Panc1 (cell line): ENCODE results near the gene HTT. TPM values are rescaled to one million over a fixed set of nuclear protein-coding genes. Genes with fewer than 3 reads are reported as not detected.

Source experiments
- ATAC-seq: fragments of 200-7000 bp; cut with Tn5 transposase; 2 replicates; pipeline ENCODE4 v1.9.1; 2020; ENCODE audit warnings: mild to moderate bottlenecking, moderate library complexity
- BruUV-seq: library from RNA; stranded (reverse); fragments of 400-500 nt; replicated peaks from 2 replicates; lab custom pipeline; 2021; lab: Mats Ljungman, UMichigan
- CTCF ChIA-PET: fragments of 300-600 bp; sonication (Branson Sonifier 250); formaldehyde crosslinking; loops from one replicate; lab custom pipeline; 2022; ENCODE audit warnings: antibody characterized with exemption; lab: Charles Lee
- POLR2A ChIA-PET: fragments of 300-600 bp; sonication (Branson Sonifier 250); formaldehyde crosslinking; loops from one replicate; lab custom pipeline; 2022; ENCODE audit warnings: antibody characterized with exemption; lab: Charles Lee
- DNase-seq: peaks from one replicate; pipeline ENCODE4 v3.0.0-alpha.2; 2010; ENCODE audit warnings: low read depth, low spot score
- H3K27ac ChIP-seq: 2 replicates; pipeline ENCODE4 v1.5.1; 2011; ENCODE audit warnings: mild to moderate bottlenecking, low read length, inconsistent platforms
- H3K27me3 ChIP-seq: fragments of 200-500 bp; sonication (Bioruptor generic); 2 replicates; pipeline ENCODE4 v1.6.0; 2014; ENCODE audit warnings: low read length, inconsistent platforms; ENCODE audit not compliant: control insufficient read depth, insufficient read depth
- H3K36me3 ChIP-seq: fragments of 200-500 bp; sonication (Bioruptor generic); 2 replicates; pipeline ENCODE4 v1.5.1; 2014; ENCODE audit warnings: inconsistent platforms, mild to moderate bottlenecking, low read length, moderate library complexity; ENCODE audit not compliant: control insufficient read depth, insufficient read depth
- H3K4me1 ChIP-seq: 2 replicates; pipeline ENCODE4 v1.5.1; 2011; ENCODE audit warnings: inconsistent platforms, mild to moderate bottlenecking, low read length, moderate library complexity; ENCODE audit not compliant: control insufficient read depth, insufficient read depth
- H3K4me3 ChIP-seq, 2 experiments: 2 replicates each; pipeline ENCODE4 v1.5.1; 2011 to 2012; ENCODE audit warnings: low read depth in 2 of 2, low read length in 2 of 2, mild to moderate bottlenecking in 2 of 2, inconsistent platforms in 1 of 2, moderate library complexity in 1 of 2
- H3K9me3 ChIP-seq: fragments of 200-500 bp; sonication (Bioruptor generic); 2 replicates; pipeline ENCODE4 v1.5.1; 2014; ENCODE audit warnings: low read depth, mild to moderate bottlenecking, inconsistent platforms, low read length, moderate library complexity; ENCODE audit not compliant: control insufficient read depth, insufficient read depth
- CTCF ChIP-seq: fragments of 450-650 bp; IDR thresholded peaks from 2 replicates; pipeline ENCODE4 v1.5.1; 2017; ENCODE audit warnings: mild to moderate bottlenecking
- POLR2AphosphoS5 ChIP-seq: IDR thresholded peaks from 2 replicates; pipeline ENCODE4 v1.6.1; 2012; ENCODE audit warnings: mild to moderate bottlenecking, low read depth, low read length, moderate library complexity
- REST ChIP-seq, 2 experiments: IDR thresholded peaks; 2 replicates each; pipeline ENCODE4 v1.6.1; 2011 to 2012; ENCODE audit warnings: low read depth in 2 of 2, control low read depth in 1 of 2, low read length in 1 of 2, mild to moderate bottlenecking in 1 of 2, moderate library complexity in 1 of 2; ENCODE audit not compliant: insufficient read depth in 1 of 2
- SIN3A ChIP-seq: IDR thresholded peaks from 2 replicates; pipeline ENCODE4 v1.6.1; 2012; ENCODE audit warnings: low read depth, mild to moderate bottlenecking, low read length, moderate library complexity, borderline replicate concordance; ENCODE audit not compliant: insufficient read depth
- TCF7L2 ChIP-seq: IDR thresholded peaks from 2 replicates; pipeline ENCODE4 v1.6.1; 2011; ENCODE audit warnings: mild to moderate bottlenecking, low read depth, low read length, inconsistent platforms
- in situ Hi-C: cut with HindIII; loops from 2 replicates; pipeline ENCODE4 v1.10.0; 2016; ENCODE audit warnings: low sequenced_read_pairs, low pct_unique_long_range_greater_than_20kb
- intact Hi-C: fragments of 100-400 bp; cut with micrococcal nuclease; formaldehyde crosslinking; loops from one replicate; pipeline ENCODE4 v1.10.0; 2022; ENCODE audit not compliant: unreplicated experiment
- total RNA-seq: library from RNA; stranded (reverse); gene quantifications from one replicate; pipeline ENCODE4 v1.2.1, GENCODE V29; 2021; ENCODE audit not compliant: unreplicated experiment

The HTT gene
- total RNA-seq, 1 experiment from 2014 or later, result 24.7 TPM

- DNase-seq (no peak), ATAC-seq (no peak)
- Histone ChIP-seq H3K4me3 (no peak overlapping the region), H3K4me1 (no peaks in the 10 kb centered on the region), H3K9me3 (no peaks in the 10 kb centered on the region), H3K27ac (no peak overlapping the region), H3K36me3 (peaks cover 3% of the 10 kb centered on the region; the same call in 1 of the 2 replicates), H3K27me3 (no peaks in the 10 kb centered on the region)
- BruUV-seq, result no TSS peak
- TF ChIP-seq SIN3A (no peak), CTCF (no peak), REST (IDR thresholded peaks at IDR 0.05; ENCODE audit: insufficient read depth in 1 of 2, low read depth in 2 of 2, low read length in 1 of 2) (no peak), TCF7L2 (no peak), POLR2AphosphoS5 (no peak)
- intact Hi-C loops, result no loop called here
- in situ Hi-C loops, result no loop called here
- ChIA-PET CTCF (no interaction called here), POLR2A (no interaction called here)
Observed at GRCh38 chr4:3112201-3112600, 37.7 kb downstream of the HTT start.

- ChIA-PET POLR2A (interaction anchor here (0.6 kb wide), 1 partner anchor 22 kb away, joined by 5 read pairs; no protein-coding TSS in a partner anchor), CTCF (no interaction called here)
- no peak for ATAC-seq
- TF ChIP-seq SIN3A (no peak), POLR2AphosphoS5 (no peak), TCF7L2 (no peak), REST (IDR thresholded peaks at IDR 0.05; ENCODE audit: insufficient read depth in 1 of 2, low read depth in 2 of 2, low read length in 1 of 2) (no peak), CTCF (no peak)
- Histone ChIP-seq H3K27me3 (no peaks in the 10 kb centered on the region), H3K4me3 (no peak overlapping the region), H3K4me1 (no peaks in the 10 kb centered on the region), H3K9me3 (no peaks in the 10 kb centered on the region), H3K27ac (no peak overlapping the region), H3K36me3 (peaks cover 4% of the 10 kb centered on the region; the same call in 1 of the 2 replicates)
- no peak for DNase-seq
- in situ Hi-C loops (no loop called here), intact Hi-C loops (no loop called here)
- BruUV-seq, result no TSS peak
Observed at GRCh38 chr4:3112609-3113469, 38.4 kb downstream of the HTT start.
